DOHH2 (cell line): ENCODE data around the gene ARID3C.

Source experiments
- H3F3A ChIP-seq: fragments of 200-600 bp; sonication (generic), shearing (Covaris generic); 2 replicates; pipeline ENCODE4 v1.6.0; 2016; ENCODE audit warnings: antibody characterized with exemption, mild to moderate bottlenecking; ENCODE audit not compliant: control insufficient read depth, insufficient read depth
- H3K27ac ChIP-seq: fragments of 200-600 bp; sonication (generic); 2 replicates; pipeline ENCODE4 v1.5.1; 2014; ENCODE audit warnings: low read depth, mild to moderate bottlenecking, low read length, moderate library complexity
- H3K27me3 ChIP-seq: fragments of 200-600 bp; sonication (generic); 2 replicates; pipeline ENCODE4 v1.6.1; 2014; ENCODE audit warnings: mild to moderate bottlenecking, low read length, mixed read lengths; ENCODE audit not compliant: control insufficient read depth
- H3K36me3 ChIP-seq: fragments of 200-600 bp; sonication (generic); 2 replicates; pipeline ENCODE4 v1.6.1; 2014; ENCODE audit warnings: mild to moderate bottlenecking, low read length, moderate library complexity, mixed read lengths; ENCODE audit not compliant: control insufficient read depth
- H3K4me1 ChIP-seq: fragments of 200-600 bp; sonication (generic); 2 replicates; pipeline ENCODE4 v1.6.1; 2014; ENCODE audit warnings: mild to moderate bottlenecking, low read length, mixed read lengths; ENCODE audit not compliant: control insufficient read depth
- H3K4me2 ChIP-seq: fragments of 200-600 bp; sonication (generic); 2 replicates; pipeline ENCODE4 v1.6.0; 2014; ENCODE audit warnings: mild to moderate bottlenecking, low read length, moderate library complexity
- H3K4me3 ChIP-seq: fragments of 200-600 bp; sonication (generic); 2 replicates; pipeline ENCODE4 v1.5.1; 2014; ENCODE audit warnings: mild to moderate bottlenecking, low read length, mixed read lengths
- H3K79me2 ChIP-seq: fragments of 200-600 bp; sonication (generic); 2 replicates; pipeline ENCODE4 v1.6.1; 2014; ENCODE audit warnings: mild to moderate bottlenecking, low read length, mixed read lengths; ENCODE audit not compliant: control insufficient read depth
- H3K9me2 ChIP-seq: fragments of 200-600 bp; sonication (generic); replicated peaks from 2 replicates; pipeline ENCODE4 v1.6.1; 2014; ENCODE audit warnings: mild to moderate bottlenecking, low read length, mixed read lengths; ENCODE audit not compliant: control insufficient read depth
- H3K9me3 ChIP-seq: fragments of 200-600 bp; sonication (generic); 2 replicates; pipeline ENCODE4 v1.6.1; 2014; ENCODE audit warnings: antibody characterized with exemption, low read length, mixed read lengths; ENCODE audit not compliant: control insufficient read depth, insufficient read depth
- H4K20me1 ChIP-seq: fragments of 200-600 bp; sonication (generic); 2 replicates; pipeline ENCODE4 v1.6.0; 2014; ENCODE audit warnings: low read depth, mild to moderate bottlenecking, antibody characterized with exemption, low read length, moderate library complexity; ENCODE audit not compliant: control insufficient read depth, insufficient read depth
- CTCF ChIP-seq: fragments of 200-600 bp; sonication (generic); IDR thresholded peaks from one replicate; pipeline ENCODE4 v1.5.1; 2014; ENCODE audit warnings: antibody characterized with exemption, mild to moderate bottlenecking, low read depth, low read length; ENCODE audit not compliant: poor library complexity, severe bottlenecking
- EZH2phosphoT487 ChIP-seq: fragments of 200-600 bp; sonication (generic); IDR thresholded peaks from 2 replicates; pipeline ENCODE4 v1.6.1; 2017; ENCODE audit warnings: borderline replicate concordance, mild to moderate bottlenecking, antibody characterized with exemption, low read length, moderate library complexity, mixed read lengths

The ARID3C gene

GRCh38 chr9:34606190-34606589, 22.7 kb downstream of the ARID3C start:
- no peaks in the 10 kb centered on the region for H3K9me2 ChIP-seq
- no peaks in the 10 kb centered on the region for H3K9me3 ChIP-seq
- H3K4me2 ChIP-seq, result no peak overlapping the region
- H3K4me1 ChIP-seq, result peaks cover 10% of the 10 kb centered on the region
- no peaks in the 10 kb centered on the region for H4K20me1 ChIP-seq
- no peak overlapping the region for H3K27ac ChIP-seq
- no peaks in the 10 kb centered on the region for H3K27me3 ChIP-seq
- H3K79me2 ChIP-seq, result peaks cover 12% of the 10 kb centered on the region
- TF ChIP-seq CTCF (no peak), EZH2phosphoT487 (no peak)
- no peaks in the 10 kb centered on the region for H3F3A ChIP-seq
- H3K4me3 ChIP-seq, result no peak overlapping the region
- H3K36me3 ChIP-seq, result peaks cover 8% of the 10 kb centered on the region; the same call in 1 of the 2 replicates

- TF ChIP-seq EZH2phosphoT487, result no peak
- peak; percentile 96 for TF ChIP-seq CTCF
- no peaks in the 10 kb centered on the region for H3K36me3 ChIP-seq
- no peaks in the 10 kb centered on the region for H3K9me2 ChIP-seq
- H3K27me3 ChIP-seq, result no peaks in the 10 kb centered on the region
- no peak overlapping the region for H3K27ac ChIP-seq
- no peaks in the 10 kb centered on the region for H3K9me3 ChIP-seq
- no peaks in the 10 kb centered on the region for H3K79me2 ChIP-seq
- no peaks in the 10 kb centered on the region for H3K4me1 ChIP-seq
- H3K4me3 ChIP-seq, result no peak overlapping the region
- no peaks in the 10 kb centered on the region for H4K20me1 ChIP-seq
- no peaks in the 10 kb centered on the region for H3F3A ChIP-seq
- H3K4me2 ChIP-seq, result no peak overlapping the region
Observed at GRCh38 chr9:34603610-34604231, 25.1 kb downstream of the ARID3C start.

DNA sequence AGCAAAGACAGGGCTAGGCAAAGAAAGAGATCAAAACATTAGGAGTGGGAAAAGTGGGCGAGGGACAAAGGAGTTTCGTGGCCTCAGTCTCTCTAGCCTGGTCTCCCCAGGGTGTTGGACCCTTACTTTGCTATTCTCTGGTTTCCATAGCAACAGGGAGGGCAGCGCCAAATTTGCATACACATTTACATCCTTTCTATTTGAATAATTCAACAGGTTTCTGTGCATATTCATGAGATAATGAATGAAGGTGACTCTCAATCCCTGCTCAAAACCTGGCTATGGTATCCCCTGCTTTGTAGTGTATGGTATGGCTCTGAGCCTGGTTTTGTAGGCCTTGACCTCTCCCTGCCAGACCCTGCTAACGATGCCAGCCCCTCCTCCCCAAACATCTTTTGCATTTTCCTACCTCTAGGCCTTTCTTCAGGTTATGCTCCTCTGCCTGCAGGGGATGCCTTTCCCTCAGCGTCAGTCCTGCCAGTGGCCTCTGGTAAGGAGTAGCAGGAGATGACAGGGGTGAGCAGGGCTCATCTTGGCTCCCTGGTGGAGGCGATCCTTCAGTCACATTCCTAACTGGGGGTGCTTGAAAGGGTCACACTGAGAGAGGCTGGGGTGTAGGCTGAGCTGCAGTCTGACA, 26.8 kb downstream of the ARID3C start:
- Histone ChIP-seq H4K20me1 (no peaks in the 10 kb centered on the region), H3K4me2 (no peak overlapping the region), H3K27ac (no peak overlapping the region), H3K4me3 (no peak overlapping the region), H3K4me1 (no peaks in the 10 kb centered on the region), H3F3A (no peaks in the 10 kb centered on the region), H3K9me3 (no peaks in the 10 kb centered on the region), H3K79me2 (no peaks in the 10 kb centered on the region), H3K36me3 (no peaks in the 10 kb centered on the region), H3K9me2 (no peaks in the 10 kb centered on the region), H3K27me3 (no peaks in the 10 kb centered on the region)
- TF ChIP-seq EZH2phosphoT487, result no peak
- TF ChIP-seq CTCF, result no peak
